Ishikawa (cell line): Measurements from ENCODE around the gene GALP.
"Not testable (repeated sequence)": the region's sequence is repeated elsewhere in the genome, so short reads cannot be mapped to it uniquely, and the experiment has no call there.

Source experiments
- CEBPB ChIP-seq: IDR thresholded peaks from 2 replicates; pipeline ENCODE4 v1.6.1; 2012
- CREB1 ChIP-seq: IDR thresholded peaks from 2 replicates; pipeline ENCODE4 v1.6.1; 2012; ENCODE audit warnings: low read depth
- EGR1 ChIP-seq: IDR thresholded peaks from 2 replicates; pipeline ENCODE4 v1.6.1; 2012
- EP300 ChIP-seq: IDR thresholded peaks from 2 replicates; pipeline ENCODE4 v1.6.1; 2012; ENCODE audit warnings: borderline replicate concordance
- FOXM1 ChIP-seq: IDR thresholded peaks from 2 replicates; pipeline ENCODE4 v1.6.1; 2012; ENCODE audit warnings: low read depth, borderline replicate concordance
- NFIC ChIP-seq: IDR thresholded peaks from 2 replicates; pipeline ENCODE4 v1.6.1; 2012
- RAD21 ChIP-seq: IDR thresholded peaks from 2 replicates; pipeline ENCODE4 v1.6.1; 2012; ENCODE audit warnings: low read depth
- TAF1 ChIP-seq: IDR thresholded peaks from 2 replicates; pipeline ENCODE4 v1.6.1; 2012; ENCODE audit warnings: low read depth, mild to moderate bottlenecking
- TCF12 ChIP-seq: IDR thresholded peaks from 2 replicates; pipeline ENCODE4 v1.6.1; 2012; ENCODE audit warnings: low read depth
- TEAD4 ChIP-seq: IDR thresholded peaks from 2 replicates; pipeline ENCODE4 v1.6.1; 2012
- YY1 ChIP-seq: IDR thresholded peaks from 2 replicates; pipeline ENCODE4 v1.6.1; 2012; ENCODE audit warnings: low read depth
- ZBTB7A ChIP-seq: IDR thresholded peaks from 2 replicates; pipeline ENCODE4 v1.6.1; 2012; ENCODE audit warnings: low read depth
- TF ChIP-seq, protein P1 (sequence below): IDR thresholded peaks from 2 replicates; pipeline ENCODE4 v1.6.1; 2012
- TF ChIP-seq, protein P2 (sequence below): IDR thresholded peaks from 2 replicates; pipeline ENCODE4 v1.6.1; 2012; ENCODE audit warnings: low read depth, mild to moderate bottlenecking
- TF ChIP-seq, protein P3 (sequence below): IDR thresholded peaks from 2 replicates; pipeline ENCODE4 v1.6.1; 2012

Gene GALP

DNA sequence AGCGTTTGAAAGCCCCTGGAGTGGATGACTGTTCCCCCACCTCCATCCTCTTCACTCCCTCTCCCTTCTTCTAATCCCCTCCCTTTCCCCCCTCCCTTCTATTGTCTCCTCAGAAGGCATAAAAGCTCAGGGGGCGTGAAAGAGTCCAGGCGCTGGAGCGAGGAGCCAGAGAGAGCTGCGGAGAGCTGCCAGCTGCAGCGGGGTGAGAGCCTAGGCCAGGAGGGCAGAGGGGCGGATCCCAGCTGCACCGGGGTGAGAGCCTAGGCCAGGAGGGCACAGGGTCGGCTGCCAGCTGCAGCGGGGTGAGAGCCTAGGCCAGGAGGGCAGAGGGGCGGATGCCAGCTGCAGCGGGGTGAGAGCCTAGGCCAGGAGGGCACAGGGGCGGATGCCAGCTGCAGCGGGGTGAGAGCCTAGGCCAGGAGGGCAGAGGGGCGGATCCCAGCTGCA, at the start of gene GALP:
TSS of gene GALP (plus strand) at position 148 of the 447 bp plus-strand sequence. CDS start 1,101 bp downstream, outside the sequence.
- not testable (repeated sequence) for TF ChIP-seq EGR1, NFIC, CEBPB

DNA sequence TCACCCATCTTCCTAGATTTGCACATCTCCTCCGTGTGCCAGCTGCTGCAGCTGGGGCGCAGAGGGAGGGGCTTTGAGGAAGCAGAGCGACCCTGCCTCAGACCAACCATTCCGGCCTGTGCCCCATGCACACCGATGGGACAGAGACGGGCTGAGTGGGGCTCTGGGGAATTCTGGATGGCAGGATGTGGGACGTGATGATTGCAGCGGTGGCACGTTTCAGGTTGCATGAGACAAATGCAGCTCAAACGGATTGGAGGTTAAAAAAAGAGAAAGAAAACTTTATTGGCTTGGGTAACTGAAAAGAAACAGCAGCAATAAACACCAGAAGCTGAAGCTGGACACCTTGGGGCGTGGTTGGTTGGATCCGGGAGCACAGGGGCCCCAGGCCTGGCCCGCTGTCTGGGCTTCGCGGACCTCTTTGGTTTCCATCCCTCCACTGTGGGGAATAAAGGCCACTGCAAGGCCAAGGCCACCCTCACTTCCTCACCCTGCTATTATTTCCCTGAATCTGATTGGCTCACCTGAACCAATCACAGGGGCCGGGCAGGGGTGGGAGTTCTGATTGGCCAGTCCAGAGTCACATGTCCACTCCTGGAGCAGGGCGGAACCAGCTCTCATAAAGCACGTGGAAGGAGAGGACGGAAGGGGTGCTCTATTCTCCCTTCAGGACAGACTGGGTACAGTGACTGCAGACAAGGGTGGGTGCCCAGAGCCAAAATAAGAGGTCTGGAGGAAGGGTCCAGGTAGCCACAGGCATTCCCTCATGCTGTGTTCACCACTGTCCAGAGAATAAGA, 48.6 kb upstream of the GALP start:
- TF ChIP-seq, protein P1, sequence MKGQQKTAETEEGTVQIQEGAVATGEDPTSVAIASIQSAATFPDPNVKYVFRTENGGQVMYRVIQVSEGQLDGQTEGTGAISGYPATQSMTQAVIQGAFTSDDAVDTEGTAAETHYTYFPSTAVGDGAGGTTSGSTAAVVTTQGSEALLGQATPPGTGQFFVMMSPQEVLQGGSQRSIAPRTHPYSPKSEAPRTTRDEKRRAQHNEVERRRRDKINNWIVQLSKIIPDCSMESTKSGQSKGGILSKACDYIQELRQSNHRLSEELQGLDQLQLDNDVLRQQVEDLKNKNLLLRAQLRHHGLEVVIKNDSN, result peak; percentile 70
- TF ChIP-seq YY1, result no peak

DNA sequence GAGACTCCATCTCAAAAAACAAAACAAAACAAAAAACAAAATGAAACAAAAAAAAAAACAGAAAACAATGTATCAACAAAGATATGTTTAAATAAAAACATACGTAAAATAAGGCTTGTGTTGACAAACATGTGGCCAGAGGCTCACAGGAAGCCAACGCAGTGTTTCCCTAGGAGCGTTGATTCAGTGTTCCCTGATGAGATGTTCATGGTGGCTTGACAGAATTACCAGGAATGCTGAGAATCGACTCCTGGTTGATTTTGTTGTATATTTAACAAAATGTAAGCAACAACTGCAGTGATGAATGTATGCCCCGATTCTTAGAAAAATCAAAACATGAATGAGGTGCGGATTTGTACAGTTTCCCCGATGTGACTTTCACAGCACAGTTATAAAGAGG, 45.8 kb upstream of the GALP start:
- no peak for TF ChIP-seq CREB1
- no peak for TF ChIP-seq CEBPB
- no peak for TF ChIP-seq EP300
- no peak for TF ChIP-seq YY1
- TF ChIP-seq TCF12, result no peak
- TF ChIP-seq, protein P2, sequence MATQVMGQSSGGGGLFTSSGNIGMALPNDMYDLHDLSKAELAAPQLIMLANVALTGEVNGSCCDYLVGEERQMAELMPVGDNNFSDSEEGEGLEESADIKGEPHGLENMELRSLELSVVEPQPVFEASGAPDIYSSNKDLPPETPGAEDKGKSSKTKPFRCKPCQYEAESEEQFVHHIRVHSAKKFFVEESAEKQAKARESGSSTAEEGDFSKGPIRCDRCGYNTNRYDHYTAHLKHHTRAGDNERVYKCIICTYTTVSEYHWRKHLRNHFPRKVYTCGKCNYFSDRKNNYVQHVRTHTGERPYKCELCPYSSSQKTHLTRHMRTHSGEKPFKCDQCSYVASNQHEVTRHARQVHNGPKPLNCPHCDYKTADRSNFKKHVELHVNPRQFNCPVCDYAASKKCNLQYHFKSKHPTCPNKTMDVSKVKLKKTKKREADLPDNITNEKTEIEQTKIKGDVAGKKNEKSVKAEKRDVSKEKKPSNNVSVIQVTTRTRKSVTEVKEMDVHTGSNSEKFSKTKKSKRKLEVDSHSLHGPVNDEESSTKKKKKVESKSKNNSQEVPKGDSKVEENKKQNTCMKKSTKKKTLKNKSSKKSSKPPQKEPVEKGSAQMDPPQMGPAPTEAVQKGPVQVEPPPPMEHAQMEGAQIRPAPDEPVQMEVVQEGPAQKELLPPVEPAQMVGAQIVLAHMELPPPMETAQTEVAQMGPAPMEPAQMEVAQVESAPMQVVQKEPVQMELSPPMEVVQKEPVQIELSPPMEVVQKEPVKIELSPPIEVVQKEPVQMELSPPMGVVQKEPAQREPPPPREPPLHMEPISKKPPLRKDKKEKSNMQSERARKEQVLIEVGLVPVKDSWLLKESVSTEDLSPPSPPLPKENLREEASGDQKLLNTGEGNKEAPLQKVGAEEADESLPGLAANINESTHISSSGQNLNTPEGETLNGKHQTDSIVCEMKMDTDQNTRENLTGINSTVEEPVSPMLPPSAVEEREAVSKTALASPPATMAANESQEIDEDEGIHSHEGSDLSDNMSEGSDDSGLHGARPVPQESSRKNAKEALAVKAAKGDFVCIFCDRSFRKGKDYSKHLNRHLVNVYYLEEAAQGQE, result no peak
- no peak for TF ChIP-seq ZBTB7A
- TF ChIP-seq RAD21, result no peak

DNA sequence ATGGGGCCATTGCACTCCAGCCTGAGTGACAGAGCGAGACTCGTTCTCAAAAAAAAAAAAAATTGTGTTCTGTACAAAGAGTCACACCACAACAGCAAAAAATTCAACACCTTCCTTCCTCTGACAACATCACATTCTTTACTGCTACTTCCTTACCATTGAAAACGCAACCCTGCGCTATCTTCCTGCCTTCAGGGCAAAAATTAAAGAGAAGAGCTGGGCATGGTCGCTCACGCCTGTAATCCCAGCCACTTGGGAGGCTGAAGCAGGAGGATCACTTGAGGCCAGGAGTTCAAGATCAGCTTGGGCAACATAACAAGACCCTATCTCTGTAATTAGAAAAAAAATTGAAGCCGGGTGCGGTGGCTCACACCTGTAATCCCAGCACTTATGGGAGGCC, 44.2 kb upstream of the GALP start:
- TF ChIP-seq, protein P3, sequence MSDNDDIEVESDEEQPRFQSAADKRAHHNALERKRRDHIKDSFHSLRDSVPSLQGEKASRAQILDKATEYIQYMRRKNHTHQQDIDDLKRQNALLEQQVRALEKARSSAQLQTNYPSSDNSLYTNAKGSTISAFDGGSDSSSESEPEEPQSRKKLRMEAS, result no peak
- TF ChIP-seq TCF12 (no peak), CEBPB (no peak), CREB1 (no peak), EP300 (no peak), TAF1 (no peak), ZBTB7A (no peak), FOXM1 (no peak), RAD21 (no peak)
- TF ChIP-seq, protein P1, result no peak

DNA sequence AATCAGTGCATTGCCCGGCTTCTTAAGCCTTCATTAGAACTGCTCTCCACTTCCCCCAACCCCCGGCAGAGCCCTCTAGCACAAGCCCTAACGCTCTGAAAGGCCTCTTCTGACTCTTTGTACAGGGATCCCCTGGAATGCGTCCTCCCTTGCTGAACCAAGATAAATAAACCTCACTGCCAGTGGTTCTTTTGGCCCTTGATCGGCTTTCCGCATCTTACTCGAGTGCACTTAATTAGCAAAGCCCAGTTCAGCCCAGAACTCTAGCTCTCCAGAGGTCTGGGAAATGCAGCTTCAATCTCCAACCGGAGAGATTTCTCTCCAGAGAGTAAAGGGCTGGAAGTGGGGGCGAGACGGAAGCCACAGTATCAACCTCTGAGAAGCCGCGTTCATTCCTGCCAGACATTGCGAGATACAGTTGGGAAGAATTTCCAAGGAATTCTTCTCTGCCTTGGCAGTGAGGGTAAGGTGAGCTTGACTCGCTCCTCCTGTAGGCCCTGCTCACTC, 43.4 kb upstream of the GALP start:
- TF ChIP-seq, protein P1, result no peak
- TF ChIP-seq, protein P3, result no peak
- TF ChIP-seq NFIC (no peak), EP300 (no peak), CEBPB (no peak), TEAD4 (no peak), ZBTB7A (no peak), CREB1 (no peak), YY1 (no peak), TAF1 (no peak), EGR1 (no peak), RAD21 (no peak), FOXM1 (no peak), TCF12 (no peak)
- TF ChIP-seq, protein P2, result no peak
